Activated B cell treated with CpG ODN at 0.5 μM for 24 hours (primary cell): ENCODE results near the gene MROH2A. TPM values are rescaled to one million over a fixed set of nuclear protein-coding genes. Genes with fewer than 3 reads are reported as not detected.

Experiments
- ATAC-seq: fragments of 200-7000 bp; cut with Tn5 transposase; one replicate; pipeline ENCODE4 v1.10.0; 2021; ENCODE audit warnings: low read depth, mild to moderate bottlenecking, moderate library complexity
- CTCF ChIA-PET: fragments of 350-600 bp; sonication (Branson Sonifier 250); formaldehyde crosslinking; loops from one replicate; lab custom pipeline; 2021; ENCODE audit warnings: antibody characterized with exemption; lab: Charles Lee
- POLR2A ChIA-PET: fragments of 350-600 bp; sonication (Branson Sonifier 250); formaldehyde crosslinking; loops from one replicate; lab custom pipeline; 2021; ENCODE audit warnings: antibody characterized with exemption; lab: Charles Lee
- DNase-seq: peaks from one replicate; pipeline ENCODE4 v3.0.0; 2022
- H3K27ac Mint-ChIP-seq: one replicate; pipeline ENCODE4 v1.8.0; 2020; ENCODE audit warnings: mixed read lengths
- H3K27me3 Mint-ChIP-seq: one replicate; pipeline ENCODE4 v1.8.0; 2021; ENCODE audit warnings: mixed read lengths
- H3K36me3 Mint-ChIP-seq: one replicate; pipeline ENCODE4 v1.8.0; 2021; ENCODE audit warnings: low read depth, mixed read lengths
- H3K4me1 Mint-ChIP-seq: one replicate; pipeline ENCODE4 v1.8.0; 2021; ENCODE audit warnings: mixed read lengths
- H3K4me3 Mint-ChIP-seq: one replicate; pipeline ENCODE4 v1.8.0; 2020; ENCODE audit warnings: mild to moderate bottlenecking, mixed read lengths
- H3K9me3 Mint-ChIP-seq: one replicate; pipeline ENCODE4 v1.8.0; 2020; ENCODE audit warnings: mixed read lengths
- intact Hi-C: fragments of 100-400 bp; cut with micrococcal nuclease; formaldehyde crosslinking; loops from one replicate; pipeline ENCODE4 v1.15.1; 2024
- total RNA-seq: library from RNA; stranded (reverse); gene quantifications from 2 replicates; pipeline ENCODE4 v1.2.3, GENCODE V29; 2022
- TF ChIP-seq, protein P1 (sequence below): fragments of 200-600 bp; IDR thresholded peaks from one replicate; pipeline ENCODE4 v1.8.0; 2022; ENCODE audit warnings: antibody characterized with exemption, mild to moderate bottlenecking

MROH2A gene
- total RNA-seq, 1 donor from 2014 or later = not detected

DNA sequence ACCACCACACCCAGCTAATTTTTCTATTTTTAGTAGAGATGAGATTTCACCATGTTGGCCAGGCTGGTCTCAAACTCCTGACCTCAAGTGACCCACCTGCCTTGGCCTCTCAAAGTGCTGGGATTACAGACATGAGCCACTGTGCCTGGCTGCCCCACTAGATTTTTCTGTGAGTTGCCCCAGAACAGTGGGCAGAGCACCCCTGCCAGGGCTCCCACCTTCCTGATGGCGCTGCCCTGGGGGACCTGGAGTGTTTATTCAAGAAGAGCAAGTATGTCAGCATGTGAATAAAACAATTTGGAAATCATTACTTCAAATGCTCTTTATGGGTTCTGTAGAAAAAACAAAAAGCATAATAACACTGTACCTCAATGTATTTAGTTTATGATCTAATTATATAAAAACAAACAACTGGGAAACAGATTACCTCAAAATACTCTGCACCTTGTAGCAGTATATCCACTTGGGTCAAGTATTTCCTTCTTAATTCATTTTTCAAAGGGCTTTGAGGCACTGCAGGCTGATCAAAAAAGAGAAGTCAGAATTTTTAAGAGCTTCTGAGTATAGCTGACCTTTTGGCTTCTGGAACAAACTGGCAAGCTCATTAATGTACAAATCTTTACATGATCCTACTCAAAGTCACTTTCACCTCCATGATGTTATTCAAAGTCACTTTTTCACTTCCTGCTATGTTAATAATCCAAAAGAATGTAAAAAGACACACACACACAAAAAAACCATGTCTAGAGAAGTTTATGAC is 67.4 kb downstream of the MROH2A start:
- Mint-ChIP-seq H3K27ac (no peak overlapping the region), H3K27me3 (no peaks in the 10 kb centered on the region), H3K4me3 (no peak overlapping the region), H3K36me3 (no peaks in the 10 kb centered on the region), H3K4me1 (peaks cover 2% of the 10 kb centered on the region), H3K9me3 (no peaks in the 10 kb centered on the region)
- ATAC-seq (no peak), DNase-seq (no peak)
- ChIA-PET CTCF (no interaction called here), POLR2A (interaction anchor here (0.7 kb wide), 1 partner anchor 652 kb away, joined by 3 read pairs; the partner anchor contains the start of gene ARL4C)
- intact Hi-C loops = no loop called here
- TF ChIP-seq, protein P1, sequence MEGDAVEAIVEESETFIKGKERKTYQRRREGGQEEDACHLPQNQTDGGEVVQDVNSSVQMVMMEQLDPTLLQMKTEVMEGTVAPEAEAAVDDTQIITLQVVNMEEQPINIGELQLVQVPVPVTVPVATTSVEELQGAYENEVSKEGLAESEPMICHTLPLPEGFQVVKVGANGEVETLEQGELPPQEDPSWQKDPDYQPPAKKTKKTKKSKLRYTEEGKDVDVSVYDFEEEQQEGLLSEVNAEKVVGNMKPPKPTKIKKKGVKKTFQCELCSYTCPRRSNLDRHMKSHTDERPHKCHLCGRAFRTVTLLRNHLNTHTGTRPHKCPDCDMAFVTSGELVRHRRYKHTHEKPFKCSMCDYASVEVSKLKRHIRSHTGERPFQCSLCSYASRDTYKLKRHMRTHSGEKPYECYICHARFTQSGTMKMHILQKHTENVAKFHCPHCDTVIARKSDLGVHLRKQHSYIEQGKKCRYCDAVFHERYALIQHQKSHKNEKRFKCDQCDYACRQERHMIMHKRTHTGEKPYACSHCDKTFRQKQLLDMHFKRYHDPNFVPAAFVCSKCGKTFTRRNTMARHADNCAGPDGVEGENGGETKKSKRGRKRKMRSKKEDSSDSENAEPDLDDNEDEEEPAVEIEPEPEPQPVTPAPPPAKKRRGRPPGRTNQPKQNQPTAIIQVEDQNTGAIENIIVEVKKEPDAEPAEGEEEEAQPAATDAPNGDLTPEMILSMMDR = no peak

DNA sequence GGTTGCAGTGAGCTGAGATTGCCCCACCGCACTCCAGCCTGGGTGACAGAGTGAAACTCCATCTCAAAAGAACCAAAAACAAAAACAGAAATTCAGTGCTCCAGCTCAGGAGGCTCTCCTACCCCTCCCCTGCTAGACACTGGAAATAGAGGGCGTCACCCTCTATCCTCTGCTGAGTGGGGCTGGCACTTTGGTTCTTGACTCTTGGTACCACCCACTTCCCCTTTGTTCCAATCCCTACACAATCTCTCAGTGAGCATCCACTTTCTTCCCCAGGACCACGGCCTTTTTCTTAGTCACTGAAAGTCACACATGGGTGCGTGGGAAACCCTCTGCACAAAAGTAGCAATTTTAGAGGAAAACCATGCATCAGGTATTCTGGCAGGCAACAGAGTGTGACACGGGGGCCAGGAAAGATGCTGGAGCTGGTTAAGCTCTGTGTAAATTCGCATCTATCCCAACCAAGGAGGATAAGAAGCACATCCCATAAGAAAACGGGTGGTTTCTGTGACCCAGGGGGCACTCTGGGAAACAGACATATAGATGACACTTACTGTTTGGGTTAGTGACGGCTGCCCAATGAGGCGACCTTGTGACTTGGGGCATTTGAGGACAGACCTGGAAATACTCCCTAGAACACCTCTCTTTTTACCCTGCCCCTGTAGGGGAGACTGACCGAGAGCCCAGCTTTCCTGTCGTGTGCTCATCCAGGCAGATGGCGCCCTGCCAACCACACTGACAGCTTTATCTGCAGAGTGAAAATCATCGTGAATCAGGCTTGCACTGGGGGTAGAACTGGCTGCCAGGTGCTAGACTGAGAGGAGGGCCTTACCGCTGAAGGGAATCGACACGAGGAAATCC is 68.5 kb downstream of the MROH2A start:
- H3K27ac Mint-ChIP-seq = no peak overlapping the region
- H3K4me1 Mint-ChIP-seq = peaks cover 2% of the 10 kb centered on the region

DNA sequence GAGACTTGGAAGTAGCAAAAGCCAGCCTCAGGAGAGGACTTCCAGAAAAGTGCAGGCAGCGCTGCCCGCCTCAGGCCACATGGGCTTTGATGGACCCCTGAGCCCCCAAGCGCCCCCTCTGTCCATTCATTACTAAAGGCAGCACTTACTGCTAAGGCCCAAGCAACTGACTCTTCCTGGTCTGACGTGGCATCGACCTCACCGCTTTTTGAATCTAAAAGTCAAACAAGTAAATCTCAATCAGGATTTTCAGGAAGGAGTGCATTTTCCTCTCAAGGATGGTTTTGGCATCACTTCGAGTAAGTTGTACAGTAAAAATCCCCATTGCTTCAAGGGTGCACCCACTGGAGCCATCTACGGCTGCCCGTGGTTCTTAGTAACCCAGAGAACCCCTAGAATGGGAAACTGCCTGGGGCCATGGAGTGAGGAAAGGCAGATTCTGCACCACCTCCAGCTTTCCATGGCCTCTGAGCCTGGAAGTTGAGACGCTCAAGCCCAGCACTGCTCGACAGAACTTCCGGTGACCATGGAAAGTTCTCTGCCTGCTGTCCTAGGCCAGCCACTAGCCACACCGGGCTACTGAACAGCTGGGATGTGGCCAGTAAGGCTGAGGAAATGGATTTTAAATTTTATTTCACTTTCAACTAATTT is 69.2 kb downstream of the MROH2A start:
- no peak for ATAC-seq
- Mint-ChIP-seq H3K4me3 (no peak overlapping the region), H3K9me3 (no peaks in the 10 kb centered on the region), H3K27ac (no peak overlapping the region), H3K36me3 (no peaks in the 10 kb centered on the region), H3K4me1 (peaks cover 2% of the 10 kb centered on the region), H3K27me3 (peaks cover under 1% of the 10 kb centered on the region)
- POLR2A ChIA-PET = no interaction called here
- CTCF ChIA-PET = no interaction called here
- TF ChIP-seq, protein P1 = no peak
- intact Hi-C loops = no loop called here
- no peak for DNase-seq

More for the DNA sequence above, 68.5 kb downstream of the MROH2A start:
- intact Hi-C loops = no loop called here
- Mint-ChIP-seq H3K36me3 (no peaks in the 10 kb centered on the region), H3K27me3 (no peaks in the 10 kb centered on the region), H3K4me3 (no peak overlapping the region), H3K9me3 (no peaks in the 10 kb centered on the region)
- ATAC-seq (no peak), DNase-seq (no peak)
- ChIA-PET POLR2A (no interaction called here), CTCF (no interaction called here)
- TF ChIP-seq, protein P1 = no peak

DNA sequence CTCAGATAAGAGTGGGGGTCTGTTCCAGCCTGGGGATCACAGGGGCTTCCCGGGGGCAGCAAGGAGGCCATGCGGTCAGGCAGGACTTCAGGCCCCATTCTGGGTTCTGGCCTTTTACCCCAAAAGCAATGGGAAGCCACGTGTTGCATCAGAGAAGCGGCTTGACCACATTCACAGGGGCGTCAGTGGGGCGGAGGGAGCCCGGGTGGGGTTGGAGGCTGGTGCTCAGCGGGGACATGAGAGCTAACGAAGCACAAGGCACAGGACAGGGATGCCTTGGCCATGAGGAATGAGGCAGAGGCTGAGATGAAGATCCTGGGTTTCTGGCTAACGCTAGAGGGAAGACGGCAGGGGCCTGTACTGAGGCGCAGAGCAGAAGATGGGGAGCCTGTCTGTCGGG is 70.1 kb downstream of the MROH2A start:
- CTCF ChIA-PET = no interaction called here

More for the DNA sequence above, 70.1 kb downstream of the MROH2A start:
- TF ChIP-seq, protein P1 = no peak
- no peak for ATAC-seq
- Mint-ChIP-seq H3K36me3 (no peaks in the 10 kb centered on the region), H3K4me3 (no peak overlapping the region), H3K27me3 (peaks cover 5% of the 10 kb centered on the region), H3K27ac (no peak overlapping the region), H3K9me3 (no peaks in the 10 kb centered on the region), H3K4me1 (peaks cover 5% of the 10 kb centered on the region)
- intact Hi-C loops = no loop called here
- POLR2A ChIA-PET = no interaction called here
- DNase-seq = no peak
